Aorta (tissue), 5 donors: ENCODE results near the gene SYT12. TPM values are rescaled to one million over a fixed set of nuclear protein-coding genes. Genes with fewer than 3 reads are reported as not detected.

ENCODE experiments used
- ATAC-seq: fragments of 200-7000 bp; cut with Tn5 transposase; one replicate; pipeline ENCODE4 v1.9.1; 2022; ENCODE audit warnings: moderate library complexity; ENCODE audit not compliant: low FRiP score
- DNase-seq, 2 donors: peaks; one replicate each; pipeline ENCODE4 v3.0.0-alpha.2; 2020
- H3K27ac ChIP-seq, 2 donors: one replicate each; pipeline ENCODE4 v1.5.1; 2013; ENCODE audit warnings: low read length in 2 of 2, mild to moderate bottlenecking in 2 of 2, moderate library complexity in 2 of 2, control low read depth in 1 of 2, inconsistent platforms in 1 of 2, low read depth in 1 of 2
- H3K27me3 ChIP-seq, 2 donors: one replicate each; pipeline ENCODE4 v1.6.1; 2013; ENCODE audit warnings: control low read depth in 1 of 2, low read length in 1 of 2, mild to moderate bottlenecking in 1 of 2, moderate library complexity in 1 of 2; ENCODE audit not compliant: insufficient read depth in 2 of 2, control insufficient read depth in 1 of 2
- H3K36me3 ChIP-seq, 2 donors: one replicate each; pipeline ENCODE4 v1.6.1; 2013; ENCODE audit warnings: control low read depth in 1 of 2, low read length in 1 of 2, mild to moderate bottlenecking in 1 of 2; ENCODE audit not compliant: insufficient read depth in 2 of 2, control insufficient read depth in 1 of 2
- H3K4me1 ChIP-seq, 2 donors: one replicate each; pipeline ENCODE4 v1.6.1; 2013; ENCODE audit warnings: low read length in 2 of 2, control low read depth in 1 of 2, mild to moderate bottlenecking in 1 of 2, moderate library complexity in 1 of 2; ENCODE audit not compliant: insufficient read depth in 2 of 2, control insufficient read depth in 1 of 2
- H3K4me3 ChIP-seq, 2 donors: one replicate each; pipeline ENCODE4 v1.5.1; 2013; ENCODE audit warnings: low read length in 2 of 2, control low read depth in 1 of 2, mild to moderate bottlenecking in 1 of 2
- H3K9me3 ChIP-seq: one replicate; pipeline ENCODE4 v1.6.1; 2013; ENCODE audit warnings: mild to moderate bottlenecking, low read length; ENCODE audit not compliant: control insufficient read depth
- WGBS, 2 donors: extraction: QIAGEN DNeasy Blood & Tissue Kit; methylation state at CpG; one replicate each; pipeline ENCODE4 v1.1.7; 2013; 5-methylcytosine and 5-hydroxymethylcytosine counted together
- intact Hi-C, 2 donors: fragments of 100-400 bp; cut with DNase I; formaldehyde crosslinking; loops; one replicate each; pipeline versions ENCODE4 v1.14.2 to v1.15.0; 2022
- polyA plus RNA-seq, 2 donors: library from polyadenylated mRNA; stranded (reverse); fragments of 200-250 nt; gene quantifications; one replicate each; pipeline ENCODE4 v1.2.3, GENCODE V29; 2013
- total RNA-seq, 2 donors: library from RNA; stranded (reverse); fragmentation: NEBNext Ultra II Directional; extraction: Animal tissue kit (Norgen Biotek cat#: 25700); gene quantifications; one replicate each; pipeline ENCODE4 v1.2.1, GENCODE V29; 2021
- donor health status: healthy with polysubstance abuse.
- donor health status: Bipolar disorder and iron deficiency.
- donor health status: DM: no; HTN: no; CAD: no.
- donor health status: DM: no; HTN: no; CAD: no.
- donor health status: DM: yes; HTN: yes; CAD: no.

The SYT12 gene
- total and polyA plus RNA-seq, 4 donors: 1.4 to 5.5 (median 4.2) TPM

- Histone ChIP-seq H3K4me3 (no peak overlapping the region), H3K27ac (peak overlapping the region in 1 of 2 donors; percentile 28), H3K27me3 (no peaks in the 10 kb centered on the region), H3K4me1 (no peaks in the 10 kb centered on the region), H3K36me3 (no peaks in the 10 kb centered on the region), H3K9me3 (no peaks in the 10 kb centered on the region)
- no peak for ATAC-seq
- intact Hi-C loops: no loop called here
- WGBS, 2 donors: 62 to 67% methylated on average over 10 of the region's 10 CpGs
- DNase-seq: no peak
Observed at GRCh38 chr11:67054836-67055523, 32.0 kb downstream of the SYT12 start.

GRCh38 chr11:67055812-67056211 lies 32.9 kb downstream of the SYT12 start:
- DNase-seq: no peak
- intact Hi-C loops: no loop called here
- Histone ChIP-seq H3K27me3 (no peaks in the 10 kb centered on the region), H3K4me3 (no peak overlapping the region), H3K27ac (peak overlapping the region in 1 of 2 donors; percentile 39), H3K9me3 (no peaks in the 10 kb centered on the region), H3K4me1 (no peaks in the 10 kb centered on the region), H3K36me3 (no peaks in the 10 kb centered on the region)
- 9 to 11% methylated on average over 17 of the region's 17 CpGs for WGBS, 2 donors
- ATAC-seq: no peak

- Histone ChIP-seq H3K27me3 (no peaks in the 10 kb centered on the region), H3K36me3 (no peaks in the 10 kb centered on the region), H3K9me3 (no peaks in the 10 kb centered on the region), H3K27ac (peak within 1 kb of the TSS in 1 of 2 donors; percentile 39), H3K4me1 (no peaks in the 10 kb centered on the region), H3K4me3 (peak within 1 kb of the TSS; percentile 39 to 48)
- peak in 1 of 2 donors; percentile 90 for DNase-seq
- WGBS, 2 donors: 2% methylated on average over 49 to 72 of the region's 72 CpGs
- intact Hi-C loops: no loop called here
- ATAC-seq: peak; percentile 60
Observed at GRCh38 chr11:67056267-67057204, 33.6 kb downstream of the SYT12 start, which contains the start of gene RHOD. Gene RHOD (plus strand): TSS chr11:67056847. CDS start chr11:67056903, 56 bp downstream.

GRCh38 chr11:67057205-67057672 lies 34.3 kb downstream of the SYT12 start:
- intact Hi-C loops: no loop called here
- ATAC-seq: peak; percentile 17

GRCh38 chr11:67058506-67058905 lies 35.6 kb downstream of the SYT12 start:
- Histone ChIP-seq H3K9me3 (no peaks in the 10 kb centered on the region), H3K4me1 (no peaks in the 10 kb centered on the region), H3K36me3 (no peaks in the 10 kb centered on the region), H3K4me3 (no peak overlapping the region), H3K27ac (no peak overlapping the region), H3K27me3 (no peaks in the 10 kb centered on the region)
- DNase-seq (no peak), ATAC-seq (no peak)
- 87 to 96% methylated on average over 8 of the region's 8 CpGs for whole genome bisulfite sequencing, 2 donors
- intact Hi-C loops: no loop called here

More at GRCh38 chr11:67057205-67057672, 34.3 kb downstream of the SYT12 start:
- peak overlapping the region in 1 of 2 donors; percentile 20 for H3K27ac ChIP-seq
- no peaks in the 10 kb centered on the region for H3K4me1 ChIP-seq
- no peaks in the 10 kb centered on the region for H3K36me3 ChIP-seq
- no peaks in the 10 kb centered on the region for H3K9me3 ChIP-seq
- 6 to 7% methylated on average over 10 of the region's 10 CpGs for WGBS, 2 donors
- no peaks in the 10 kb centered on the region for H3K27me3 ChIP-seq
- peak overlapping the region; percentile 39 to 48 for H3K4me3 ChIP-seq
- no peak for DNase-seq

- no peaks in the 10 kb centered on the region for H3K27me3 ChIP-seq
- intact Hi-C loops: no loop called here
- ATAC-seq: no peak
- no peaks in the 10 kb centered on the region for H3K4me1 ChIP-seq
- H3K4me3 ChIP-seq: no peak overlapping the region
- H3K36me3 ChIP-seq: no peaks in the 10 kb centered on the region
- 88% methylated on average over 3 of the region's 3 CpGs for WGBS, 2 donors
- no peak overlapping the region for H3K27ac ChIP-seq
- DNase-seq: peak in 1 of 2 donors; percentile 59
- H3K9me3 ChIP-seq: no peaks in the 10 kb centered on the region
Observed at GRCh38 chr11:67059671-67060070, 36.7 kb downstream of the SYT12 start.

GRCh38 chr11:67060111-67060522 lies 37.2 kb downstream of the SYT12 start:
- H3K27me3 ChIP-seq: no peaks in the 10 kb centered on the region
- WGBS, 2 donors: 84 to 88% methylated on average over 7 of the region's 7 CpGs
- H3K9me3 ChIP-seq: no peaks in the 10 kb centered on the region
- ATAC-seq: no peak
- no peak overlapping the region for H3K27ac ChIP-seq
- no peak overlapping the region for H3K4me3 ChIP-seq
- intact Hi-C loops: no loop called here
- DNase-seq: peak in 1 of 2 donors; percentile 34
- no peaks in the 10 kb centered on the region for H3K4me1 ChIP-seq
- H3K36me3 ChIP-seq: no peaks in the 10 kb centered on the region

GRCh38 chr11:67062526-67063373 lies 39.8 kb downstream of the SYT12 start:
- no peaks in the 10 kb centered on the region for H3K36me3 ChIP-seq
- WGBS, 2 donors: 91 to 93% methylated on average over 13 of the region's 13 CpGs
- no peaks in the 10 kb centered on the region for H3K4me1 ChIP-seq
- peak in 1 of 2 donors; percentile 60 for DNase-seq
- no peak overlapping the region for H3K4me3 ChIP-seq
- no peaks in the 10 kb centered on the region for H3K27me3 ChIP-seq
- H3K27ac ChIP-seq: no peak overlapping the region
- no peaks in the 10 kb centered on the region for H3K9me3 ChIP-seq
- intact Hi-C loops: no loop called here
- no peak for ATAC-seq
